Gastroesophageal sphincter (tissue), 4 donors: ENCODE measurements around the gene RAB36. TPM values are rescaled to one million over a fixed set of nuclear protein-coding genes. Genes with fewer than 3 reads are reported as not detected.
A peak's percentile ranks its signal among the peaks of the same experiment; 100 is the strongest.

Source experiments
- ATAC-seq: fragments of 150-250 bp; one replicate; pipeline ENCODE4 v1.9.1; 2016; ENCODE audit warnings: mild to moderate bottlenecking, moderate library complexity
- H3K27ac ChIP-seq, 4 donors: fragments of 200-600 bp; sonication (generic) in 3 of 4; 1 replicate in 3 of 4; 2 replicates in 1 of 4; pipeline ENCODE4 v1.5.1; 2016 to 2019
- H3K27me3 ChIP-seq: fragments of 200-600 bp; sonication (generic); one replicate; pipeline ENCODE4 v1.5.1; 2019
- H3K36me3 ChIP-seq, 2 donors: fragments of 200-600 bp; sonication (generic); one replicate each; pipeline ENCODE4 v1.5.1; 2019; ENCODE audit warnings: control low read depth in 1 of 2
- H3K4me1 ChIP-seq, 3 donors: fragments of 200-600 bp; sonication (generic); 1 replicate in 2 of 3; 2 replicates in 1 of 3; pipeline ENCODE4 v1.5.1; 2016 to 2019; ENCODE audit warnings: control low read depth in 2 of 3
- H3K4me3 ChIP-seq, 2 donors: fragments of 200-600 bp; sonication (generic); one replicate each; pipeline ENCODE4 v1.5.1; 2019; ENCODE audit warnings: mild to moderate bottlenecking in 1 of 2, moderate library complexity in 1 of 2
- H3K9me3 ChIP-seq, 3 donors: fragments of 200-600 bp; sonication (generic); one replicate each; pipeline ENCODE4 v1.5.1; 2017 to 2019; ENCODE audit warnings: control low read depth in 2 of 3
- EP300 ChIP-seq: sonication (generic); formaldehyde crosslinking; IDR thresholded peaks from one replicate; pipeline ENCODE4 v1.6.1; 2017; ENCODE audit warnings: antibody characterized with exemption, mild to moderate bottlenecking
- POLR2A ChIP-seq, 2 donors: fragments of 450-650 bp; IDR thresholded peaks; one replicate each; pipeline ENCODE4 v1.6.1; 2017; ENCODE audit warnings: antibody characterized with exemption in 2 of 2, mild to moderate bottlenecking in 2 of 2, moderate library complexity in 1 of 2
- POLR2AphosphoS5 ChIP-seq: sonication (generic); formaldehyde crosslinking; IDR thresholded peaks from one replicate; pipeline ENCODE4 v1.6.1; 2017; ENCODE audit warnings: antibody characterized with exemption
- WGBS, 2 donors: methylation state at CpG; one replicate each; pipeline ENCODE4 v1.1.5; 2018; ENCODE audit warnings: low coverage in 1 of 2; 5-methylcytosine and 5-hydroxymethylcytosine counted together
- small RNA-seq, 4 donors: library from RNA; depleted of rRNA; stranded (forward); fragments of <200 nt; gene quantifications; one replicate each; pipeline ENCODE3, GENCODE V24; 2016
- total RNA-seq, 4 donors: library from RNA; depleted of rRNA; stranded (reverse); fragments of >200 nt; gene quantifications; one replicate each; pipeline ENCODE4 v1.1.0, GENCODE V29; 2016
- TF ChIP-seq, protein P1 (sequence below), 4 experiments: fragments of 200-600 bp in 2 of 4; fragments of 450-650 bp in 2 of 4; sonication (generic) in 1 of 4; IDR thresholded peaks; one replicate each; pipeline ENCODE4 v1.5.1; 2017 to 2019; ENCODE audit warnings: antibody characterized with exemption in 4 of 4, mild to moderate bottlenecking in 2 of 4, moderate library complexity in 2 of 4

RAB36 gene
- total RNA-seq, 4 donors from 2014 or later, result 3.9 to 12.2 (median 6.7) TPM

DNA sequence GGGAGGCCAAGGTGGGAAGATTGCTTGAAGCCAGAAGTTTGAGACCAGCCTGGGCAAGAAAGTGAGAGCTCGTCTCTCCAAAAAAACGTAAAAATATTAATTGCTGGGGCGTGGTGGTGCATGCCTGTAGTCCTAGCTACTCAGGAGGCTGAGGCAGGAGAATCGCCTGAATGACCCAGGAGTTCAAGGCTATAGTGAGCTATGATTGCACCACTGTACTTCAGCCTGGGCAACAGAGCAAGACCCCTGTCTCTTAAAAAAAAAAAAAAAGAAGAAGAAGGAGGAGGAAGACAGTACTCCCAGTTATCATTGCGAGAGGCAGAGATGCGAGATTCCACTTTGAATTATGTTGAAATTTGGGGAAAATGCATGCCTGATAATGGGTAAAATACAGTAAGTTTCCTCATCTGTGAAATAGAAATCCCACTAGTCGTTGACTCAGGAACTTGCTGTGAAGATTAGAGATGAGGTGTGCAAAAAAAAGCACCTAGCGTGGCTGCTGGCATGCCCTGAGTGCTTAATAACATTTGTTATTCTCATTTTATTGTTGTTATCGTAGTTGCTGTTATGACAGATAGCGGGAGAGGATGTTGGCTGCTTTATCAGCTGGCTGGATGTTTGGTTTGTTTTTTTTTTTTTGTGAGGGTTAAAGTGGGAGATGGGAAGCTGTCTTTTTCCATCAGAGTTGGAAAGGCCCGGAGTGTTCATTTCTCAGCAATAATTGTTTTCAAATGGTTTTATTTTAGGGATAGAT, 68.5 kb downstream of the RAB36 start:
- H3K9me3 ChIP-seq, result no peaks in the 10 kb centered on the region
- no peak for ATAC-seq
- peak overlapping the region in 2 of 4 donors; percentile 45 to 64 for H3K27ac ChIP-seq
- no peak for TF ChIP-seq POLR2AphosphoS5
- TF ChIP-seq POLR2A (IDR thresholded peaks at IDR 0.05), result no peak
- TF ChIP-seq EP300, result no peak
- TF ChIP-seq, protein P1, sequence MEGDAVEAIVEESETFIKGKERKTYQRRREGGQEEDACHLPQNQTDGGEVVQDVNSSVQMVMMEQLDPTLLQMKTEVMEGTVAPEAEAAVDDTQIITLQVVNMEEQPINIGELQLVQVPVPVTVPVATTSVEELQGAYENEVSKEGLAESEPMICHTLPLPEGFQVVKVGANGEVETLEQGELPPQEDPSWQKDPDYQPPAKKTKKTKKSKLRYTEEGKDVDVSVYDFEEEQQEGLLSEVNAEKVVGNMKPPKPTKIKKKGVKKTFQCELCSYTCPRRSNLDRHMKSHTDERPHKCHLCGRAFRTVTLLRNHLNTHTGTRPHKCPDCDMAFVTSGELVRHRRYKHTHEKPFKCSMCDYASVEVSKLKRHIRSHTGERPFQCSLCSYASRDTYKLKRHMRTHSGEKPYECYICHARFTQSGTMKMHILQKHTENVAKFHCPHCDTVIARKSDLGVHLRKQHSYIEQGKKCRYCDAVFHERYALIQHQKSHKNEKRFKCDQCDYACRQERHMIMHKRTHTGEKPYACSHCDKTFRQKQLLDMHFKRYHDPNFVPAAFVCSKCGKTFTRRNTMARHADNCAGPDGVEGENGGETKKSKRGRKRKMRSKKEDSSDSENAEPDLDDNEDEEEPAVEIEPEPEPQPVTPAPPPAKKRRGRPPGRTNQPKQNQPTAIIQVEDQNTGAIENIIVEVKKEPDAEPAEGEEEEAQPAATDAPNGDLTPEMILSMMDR (IDR thresholded peaks at IDR 0.05), result no peak
- WGBS, 2 donors, result 82 to 86% methylated on average over 9 to 11 of the region's 11 CpGs
- no peaks in the 10 kb centered on the region for H3K36me3 ChIP-seq
- no peak overlapping the region for H3K4me3 ChIP-seq
- H3K27me3 ChIP-seq, result no peaks in the 10 kb centered on the region
- peaks cover 0 to 84% (median 26%) of the 10 kb centered on the region in 3 donors for H3K4me1 ChIP-seq

Small RNA genes within 50 kb of the gene (small RNA-seq; reads per million reads assigned to genes)
- gene BCRP8 (0 reads per million in 4 donors), gene RF00017 (0 reads per million in 4 donors), gene RF00066 (0 reads per million in 4 donors)

Other genes with a start within 250 kb of the RAB36 start
- 10 to 100 TPM; 50.1 to 89.2 (median 55.0) TPM for gene GNAZ, start 75.0 kb upstream of the RAB36 start, total RNA-seq
- 1 to 10 TPM in 1 of 4 donors, not detected in 3; 2.7 TPM for gene RSPH14, start 3.5 kb upstream of the RAB36 start, total RNA-seq
- gene BCR, start 35.0 kb downstream of the RAB36 start, total RNA-seq, result 10 to 100 TPM; 39.2 to 81.1 (median 46.2) TPM